Suprapubic skin (tissue), 4 donors: ENCODE measurements around the gene HBA1. TPM values are rescaled to one million over a fixed set of nuclear protein-coding genes. Genes with fewer than 3 reads are reported as not detected.

Source experiments
- DNase-seq, 2 donors: peaks; one replicate each; pipeline ENCODE4 v3.0.0-alpha.2; 2019; ENCODE audit warnings: low spot score in 2 of 2
- H3K27ac ChIP-seq: fragments of 200-600 bp; sonication (generic); one replicate; pipeline ENCODE4 v1.5.1; 2019
- H3K27me3 ChIP-seq: fragments of 200-600 bp; sonication (generic); one replicate; pipeline ENCODE4 v1.5.1; 2019
- H3K36me3 ChIP-seq: fragments of 200-600 bp; sonication (generic); one replicate; pipeline ENCODE4 v1.5.1; 2019
- H3K4me1 ChIP-seq: fragments of 200-600 bp; sonication (generic); one replicate; pipeline ENCODE4 v1.5.1; 2019
- H3K4me3 ChIP-seq: fragments of 200-600 bp; sonication (generic); one replicate; pipeline ENCODE4 v1.5.1; 2019; ENCODE audit warnings: mild to moderate bottlenecking
- H3K9me3 ChIP-seq: fragments of 200-600 bp; sonication (generic); one replicate; pipeline ENCODE4 v1.5.1; 2019
- CTCF ChIP-seq, 2 donors: fragments of 200-600 bp in 1 of 2; fragments of 450-650 bp in 1 of 2; sonication (generic) in 1 of 2; IDR thresholded peaks; one replicate each; pipeline ENCODE4 v1.5.1; 2016 to 2019; ENCODE audit warnings: antibody characterized with exemption in 2 of 2, mild to moderate bottlenecking in 1 of 2, moderate library complexity in 1 of 2
- EP300 ChIP-seq: sonication (generic); formaldehyde crosslinking; IDR thresholded peaks from one replicate; pipeline ENCODE4 v1.6.1; 2017; ENCODE audit warnings: antibody characterized with exemption
- POLR2A ChIP-seq, 2 donors: fragments of 450-650 bp; IDR thresholded peaks; one replicate each; pipeline ENCODE4 v1.6.1; 2017; ENCODE audit warnings: antibody characterized with exemption in 2 of 2, mild to moderate bottlenecking in 2 of 2, moderate library complexity in 2 of 2
- POLR2AphosphoS5 ChIP-seq, 3 donors: sonication (generic); formaldehyde crosslinking; IDR thresholded peaks; one replicate each; pipeline ENCODE4 v1.6.1; 2017; ENCODE audit warnings: antibody characterized with exemption in 3 of 3
- WGBS: methylation state at CpG from one replicate; pipeline ENCODE4 v1.1.5; 2018; 5-methylcytosine and 5-hydroxymethylcytosine counted together
- total RNA-seq, 4 donors: library from RNA; depleted of rRNA; stranded (reverse); fragments of >200 nt; gene quantifications; one replicate each; pipeline ENCODE4 v1.1.0, GENCODE V29; 2016

HBA1 gene
- total RNA-seq, 4 donors from 2014 or later: 10.5 to 265 (median 77.7) TPM

GRCh38 chr16:212999-213398 is 36.5 kb downstream of the HBA1 start:
- H3K4me1 ChIP-seq: no peaks in the 10 kb centered on the region
- H3K36me3 ChIP-seq: peaks cover 96% of the 10 kb centered on the region
- TF ChIP-seq POLR2A (IDR thresholded peaks at IDR 0.05): no peak
- no peak for TF ChIP-seq POLR2AphosphoS5 (IDR thresholded peaks at IDR 0.05)
- TF ChIP-seq EP300: no peak
- no peak for TF ChIP-seq CTCF (IDR thresholded peaks at IDR 0.05)
- H3K9me3 ChIP-seq: no peaks in the 10 kb centered on the region
- no peaks in the 10 kb centered on the region for H3K27me3 ChIP-seq
- H3K4me3 ChIP-seq: no peak overlapping the region
- H3K27ac ChIP-seq: no peak overlapping the region
- WGBS: 90% methylated on average over 3 of the region's 3 CpGs
- no peak for DNase-seq

- TF ChIP-seq POLR2A (IDR thresholded peaks at IDR 0.05): no peak
- TF ChIP-seq POLR2AphosphoS5 (IDR thresholded peaks at IDR 0.05): no peak
- TF ChIP-seq CTCF (IDR thresholded peaks at IDR 0.05): no peak
- no peak for TF ChIP-seq EP300
- DNase-seq: no peak
- Histone ChIP-seq H3K36me3 (peaks cover 93% of the 10 kb centered on the region), H3K4me3 (no peak overlapping the region), H3K27ac (no peak overlapping the region), H3K27me3 (no peaks in the 10 kb centered on the region), H3K9me3 (no peaks in the 10 kb centered on the region), H3K4me1 (no peaks in the 10 kb centered on the region)
- 73% methylated on average over 4 of the region's 4 CpGs for WGBS
These were observed 43.5 kb downstream of the HBA1 start for GRCh38 chr16:220021-220420.

Other genes with a start within 250 kb of the HBA1 start
- gene POLR3K, start 123.1 kb upstream of the HBA1 start, total RNA-seq: 1 to 10 TPM; 2.0 to 2.8 (median 2.7) TPM
- gene SNRNP25, start 122.9 kb upstream of the HBA1 start, total RNA-seq: 10 to 100 TPM in 2 of 4 donors, 1 to 10 TPM in 2; 9.5 to 21.7 (median 13.9) TPM
- 100 to 1,000 TPM in 1 of 4 donors, 10 to 100 TPM in 3; 32.1 to 107 (median 41.2) TPM for gene RHBDF1, start 104.0 kb upstream of the HBA1 start, total RNA-seq
- 10 to 100 TPM; 46.8 to 94.4 (median 70.9) TPM for gene MPG, start 98.5 kb upstream of the HBA1 start, total RNA-seq
- 10 to 100 TPM; 21.1 to 48.3 (median 35.6) TPM for gene NPRL3, start 38.0 kb upstream of the HBA1 start, total RNA-seq
- gene HBZ, start 24.0 kb upstream of the HBA1 start, total RNA-seq: not detected
- not detected for gene HBM, start 10.7 kb upstream of the HBA1 start, total RNA-seq
- gene HBA2, start 3.8 kb upstream of the HBA1 start, total RNA-seq: 100 to 1,000 TPM in 2 of 4 donors, 10 to 100 TPM in 2; 13.0 to 282 (median 96.5) TPM
- gene HBQ1, start 3.8 kb downstream of the HBA1 start, total RNA-seq: not detected
- 100 to 1,000 TPM in 1 of 4 donors, 10 to 100 TPM in 3; 47.6 to 206 (median 59.5) TPM for gene LUC7L, start 52.8 kb downstream of the HBA1 start, total RNA-seq
- gene FAM234A, start 58.1 kb downstream of the HBA1 start, total RNA-seq: 100 to 1,000 TPM; 108 to 124 (median 121) TPM
- 1 to 10 TPM in 1 of 4 donors, under 1 TPM in 3; 0.30 to 1.5 (median 0.59) TPM for gene RGS11, start 99.3 kb downstream of the HBA1 start, total RNA-seq
- not detected for gene ARHGDIG, start 103.9 kb downstream of the HBA1 start, total RNA-seq
- gene PDIA2, start 106.5 kb downstream of the HBA1 start, total RNA-seq: not detected
- gene AXIN1, start 176.0 kb downstream of the HBA1 start, total RNA-seq: 10 to 100 TPM; 34.3 to 38.4 (median 37.2) TPM
- gene MRPL28, start 193.9 kb downstream of the HBA1 start, total RNA-seq: 10 to 100 TPM; 40.9 to 66.7 (median 52.7) TPM
- 10 to 100 TPM; 12.6 to 19.3 (median 15.5) TPM for gene PGAP6, start 205.3 kb downstream of the HBA1 start, total RNA-seq
- gene NME4, start 220.5 kb downstream of the HBA1 start, total RNA-seq: 10 to 100 TPM; 25.3 to 29.9 (median 27.7) TPM
- gene DECR2, start 225.2 kb downstream of the HBA1 start, total RNA-seq: 10 to 100 TPM in 3 of 4 donors, 1 to 10 TPM in 1; 9.1 to 23.4 (median 12.3) TPM
- gene RAB11FIP3, start 249.0 kb downstream of the HBA1 start, total RNA-seq: 10 to 100 TPM; 20.7 to 62.5 (median 29.1) TPM